Gastrocnemius medialis (tissue), 4 donors: ENCODE results near the gene LRRC8C. TPM values are rescaled to one million over a fixed set of nuclear protein-coding genes. Genes with fewer than 3 reads are reported as not detected.
"Not testable (repeated sequence)": the region's sequence is repeated elsewhere in the genome, so short reads cannot be mapped to it uniquely, and the experiment has no call there.

Experiments
- ATAC-seq, 2 donors: fragments of 150-250 bp; one replicate each; pipeline ENCODE4 v1.9.1; 2016
- DNase-seq, 2 donors: peaks; one replicate each; pipeline ENCODE4 v3.0.0-alpha.2; 2019
- H3K27ac ChIP-seq, 4 donors: fragments of 200-600 bp; sonication (generic); 1 replicate in 1 of 4; 2 replicates in 3 of 4; pipeline ENCODE4 v1.5.1; 2016 to 2018; ENCODE audit warnings: mild to moderate bottlenecking in 2 of 4, moderate library complexity in 1 of 4
- H3K27me3 ChIP-seq, 3 donors: fragments of 200-600 bp; sonication (generic) in 2 of 3; 1 replicate in 1 of 3; 2 replicates in 2 of 3; pipeline versions ENCODE4 v1.5.1 to v1.6.0; 2016 to 2019; ENCODE audit warnings: mild to moderate bottlenecking in 1 of 3, moderate library complexity in 1 of 3
- H3K36me3 ChIP-seq, 2 donors: fragments of 200-600 bp; sonication (generic) in 1 of 2; one replicate each; pipeline ENCODE4 v1.5.1; 2017 to 2018
- H3K4me1 ChIP-seq, 2 donors: fragments of 200-600 bp; sonication (generic) in 1 of 2; one replicate each; pipeline ENCODE4 v1.5.1; 2016 to 2017; ENCODE audit warnings: mild to moderate bottlenecking in 2 of 2
- H3K4me3 ChIP-seq, 4 donors: fragments of 200-600 bp; sonication (generic) in 3 of 4; 1 replicate in 1 of 4; 2 replicates in 3 of 4; pipeline ENCODE4 v1.5.1; 2016 to 2019; ENCODE audit warnings: mild to moderate bottlenecking in 2 of 4
- H3K9me3 ChIP-seq, 3 donors: fragments of 200-600 bp; sonication (generic) in 2 of 3; 1 replicate in 1 of 3; 2 replicates in 2 of 3; pipeline ENCODE4 v1.5.1; 2016 to 2019
- CTCF ChIP-seq, 5 experiments: fragments of 450-650 bp in 3 of 5; fragments of 200-600 bp in 2 of 5; sonication (generic) in 2 of 5; IDR thresholded peaks in 4 of 5; conservative IDR thresholded peaks in 1 of 5; 1 replicate in 4 of 5; 2 replicates in 1 of 5; pipeline ENCODE4 v1.5.1; 2016 to 2019; ENCODE audit warnings: antibody characterized with exemption in 5 of 5, mild to moderate bottlenecking in 3 of 5, moderate library complexity in 3 of 5
- POLR2A ChIP-seq, 2 donors: fragments of 450-650 bp; IDR thresholded peaks; one replicate each; pipeline ENCODE4 v1.6.1; 2017; ENCODE audit warnings: antibody characterized with exemption in 2 of 2, mild to moderate bottlenecking in 2 of 2, moderate library complexity in 2 of 2
- in situ Hi-C, 4 donors: fragments of 200-750 bp; cut with MboI; loops; one replicate each; pipeline versions ENCODE4 v1.15.0 to v1.8.0; 2017; ENCODE audit warnings: low sequenced_read_pairs in 4 of 4
- intact Hi-C: fragments of 100-400 bp; cut with DNase I; formaldehyde crosslinking; loops from one replicate; pipeline ENCODE4 v1.15.1; 2023; ENCODE audit warnings: low total_unique reads
- total RNA-seq, 4 donors: library from RNA; depleted of rRNA; stranded (reverse); fragments of >200 nt; gene quantifications; one replicate each; pipeline versions ENCODE4 v1.1.0 to v1.2.3, GENCODE V29; 2016

Gene LRRC8C
- total RNA-seq, 4 donors from 2014 or later, result 2.9 to 5.8 (median 4.1) TPM

- Histone ChIP-seq H3K27me3 (no peaks in the 10 kb centered on the region), H3K36me3 (no peaks in the 10 kb centered on the region), H3K4me3 (no peak overlapping the region), H3K4me1 (no peaks in the 10 kb centered on the region), H3K27ac (no peak overlapping the region), H3K9me3 (no peaks in the 10 kb centered on the region)
- DNase-seq (no peak), ATAC-seq (no peak)
- TF ChIP-seq CTCF (IDR thresholded peaks at IDR 0.05 in 4 of 5, conservative IDR thresholded peaks at IDR 0.05 in 1 of 5) (no peak), POLR2A (IDR thresholded peaks at IDR 0.05) (no peak)
- in situ Hi-C loops (no loop called here), intact Hi-C loops (no loop called here)
Observed at GRCh38 chr1:89624314-89624713, 8.6 kb upstream of the LRRC8C start.

- H3K4me3 ChIP-seq, result no peak overlapping the region
- H3K27ac ChIP-seq, result no peak overlapping the region
- no peaks in the 10 kb centered on the region for H3K27me3 ChIP-seq
- TF ChIP-seq CTCF (IDR thresholded peaks at IDR 0.05 in 4 of 5, conservative IDR thresholded peaks at IDR 0.05 in 1 of 5) (no peak), POLR2A (IDR thresholded peaks at IDR 0.05) (no peak)
- ATAC-seq (no peak), DNase-seq (no peak)
- no peaks in the 10 kb centered on the region for H3K36me3 ChIP-seq
- in situ Hi-C loops (loop anchor here in 3 of 4 donors (5.0 to 25.0 kb wide), 2 partner anchors 137 kb away; no protein-coding TSS in a partner anchor), intact Hi-C loops (no loop called here)
- H3K4me1 ChIP-seq, result no peaks in the 10 kb centered on the region
- no peaks in the 10 kb centered on the region for H3K9me3 ChIP-seq
Observed at GRCh38 chr1:89624715-89625323, 8.1 kb upstream of the LRRC8C start.

GRCh38 chr1:89627596-89627962 is 5.3 kb upstream of the LRRC8C start:
- intact Hi-C loops, result no loop called here
- TF ChIP-seq CTCF (IDR thresholded peaks at IDR 0.05 in 4 of 5, conservative IDR thresholded peaks at IDR 0.05 in 1 of 5) (no peak), POLR2A (IDR thresholded peaks at IDR 0.05) (no peak)
- DNase-seq (no peak), ATAC-seq (no peak)
- Histone ChIP-seq H3K4me1 (no peaks in the 10 kb centered on the region), H3K27me3 (no peaks in the 10 kb centered on the region), H3K27ac (no peak overlapping the region), H3K9me3 (no peaks in the 10 kb centered on the region), H3K4me3 (no peak overlapping the region), H3K36me3 (no peaks in the 10 kb centered on the region)
- in situ Hi-C loops, result loop anchor here in 3 of 4 donors (5.0 to 25.0 kb wide), 2 partner anchors 135 kb away; no protein-coding TSS in a partner anchor

- H3K27me3 ChIP-seq, result no peaks in the 10 kb centered on the region
- no peaks in the 10 kb centered on the region for H3K4me1 ChIP-seq
- H3K4me3 ChIP-seq, result no peak overlapping the region
- H3K27ac ChIP-seq, result no peak overlapping the region
- no peaks in the 10 kb centered on the region for H3K9me3 ChIP-seq
- no peak for ATAC-seq
- no peaks in the 10 kb centered on the region for H3K36me3 ChIP-seq
- TF ChIP-seq CTCF (IDR thresholded peaks at IDR 0.05 in 4 of 5, conservative IDR thresholded peaks at IDR 0.05 in 1 of 5) (no peak), POLR2A (IDR thresholded peaks at IDR 0.05) (no peak)
- intact Hi-C loops (no loop called here), in situ Hi-C loops (loop anchor here in 3 of 4 donors (5.0 to 25.0 kb wide), 2 partner anchors 133 kb away; no protein-coding TSS in a partner anchor)
- DNase-seq, result no peak
Observed at GRCh38 chr1:89629146-89629545, 3.8 kb upstream of the LRRC8C start.

GRCh38 chr1:89629600-89629999 is 3.3 kb upstream of the LRRC8C start:
- H3K27me3 ChIP-seq, ATAC-seq, H3K4me3 ChIP-seq, H3K36me3 ChIP-seq, H3K4me1 ChIP-seq, DNase-seq, H3K9me3 ChIP-seq, intact Hi-C loops, H3K27ac ChIP-seq: not testable (repeated sequence)
- in situ Hi-C loops, result loop anchor here in 3 of 4 donors (5.0 to 25.0 kb wide), 2 partner anchors 133 kb away; no protein-coding TSS in a partner anchor
